Measurements from ENCODE around the gene NDRG2.

Gene NDRG2

GRCh38 chr14:21039585-21040369 is 14.9 kb upstream of the NDRG2 start:
- Histone ChIP-seq H3K9me3 (ENCODE audit: control insufficient read depth, low read length) (no peaks in the 10 kb centered on the region), H3K9ac (ENCODE audit: low read length) (peak overlapping the region; percentile 40), H3K4me1 (ENCODE audit: control insufficient read depth, insufficient read depth, low read length) (peaks cover 24% of the 10 kb centered on the region), H3K4me3 (ENCODE audit: low read length) (no peak overlapping the region), H3K36me3 (ENCODE audit: control insufficient read depth, insufficient read depth, low read length) (no peaks in the 10 kb centered on the region), H3K27me3 (ENCODE audit: control insufficient read depth, insufficient read depth, low read length) (no peaks in the 10 kb centered on the region)

GRCh38 chr14:21038441-21039422 is 13.9 kb upstream of the NDRG2 start:
- Histone ChIP-seq H3K9me3 (ENCODE audit: control insufficient read depth, low read length) (no peaks in the 10 kb centered on the region), H3K36me3 (ENCODE audit: control insufficient read depth, insufficient read depth, low read length) (no peaks in the 10 kb centered on the region), H3K4me3 (ENCODE audit: low read length) (no peak overlapping the region), H3K9ac (ENCODE audit: low read length) (peak overlapping the region; percentile 40), H3K4me1 (ENCODE audit: control insufficient read depth, insufficient read depth, low read length) (peaks cover 24% of the 10 kb centered on the region), H3K27me3 (ENCODE audit: control insufficient read depth, insufficient read depth, low read length) (no peaks in the 10 kb centered on the region)

- no peak overlapping the region for H3K4me3 ChIP-seq (ENCODE audit: low read length)
- no peaks in the 10 kb centered on the region for H3K9me3 ChIP-seq (ENCODE audit: control insufficient read depth, low read length)
- H3K36me3 ChIP-seq (ENCODE audit: control insufficient read depth, insufficient read depth, low read length), result no peaks in the 10 kb centered on the region
- no peaks in the 10 kb centered on the region for H3K27me3 ChIP-seq (ENCODE audit: control insufficient read depth, insufficient read depth, low read length)
- peaks cover 17% of the 10 kb centered on the region for H3K4me1 ChIP-seq (ENCODE audit: control insufficient read depth, insufficient read depth, low read length)
- H3K9ac ChIP-seq (ENCODE audit: low read length), result no peak overlapping the region
Measured at GRCh38 chr14:21037156-21037555, 12.3 kb upstream of the NDRG2 start.

DNA sequence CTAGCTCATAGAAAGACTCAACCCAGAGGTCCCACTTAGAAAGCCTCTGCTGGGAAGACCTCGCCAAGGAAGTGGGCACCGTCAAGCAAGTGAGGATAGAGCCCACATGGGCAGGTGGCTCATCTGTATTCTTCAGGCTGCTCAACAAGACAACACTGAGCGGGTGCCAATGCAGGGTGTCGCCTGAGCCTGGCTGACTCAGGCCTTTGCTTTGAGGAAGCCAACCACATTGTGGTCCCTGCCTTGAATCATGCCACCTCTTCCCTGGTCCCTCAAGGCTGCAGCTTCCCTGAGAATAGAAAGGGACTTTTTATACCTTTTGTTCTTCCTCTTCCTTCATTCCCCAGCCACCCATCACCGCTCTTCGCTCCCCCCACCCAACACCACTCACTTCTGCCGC is 11.9 kb upstream of the NDRG2 start:
- H3K4me3 ChIP-seq (ENCODE audit: low read length), result no peak overlapping the region
- H3K36me3 ChIP-seq (ENCODE audit: control insufficient read depth, insufficient read depth, low read length), result no peaks in the 10 kb centered on the region
- H3K9ac ChIP-seq (ENCODE audit: low read length), result no peak overlapping the region
- peaks cover 17% of the 10 kb centered on the region for H3K4me1 ChIP-seq (ENCODE audit: control insufficient read depth, insufficient read depth, low read length)
- no peaks in the 10 kb centered on the region for H3K9me3 ChIP-seq (ENCODE audit: control insufficient read depth, low read length)
- H3K27me3 ChIP-seq (ENCODE audit: control insufficient read depth, insufficient read depth, low read length), result no peaks in the 10 kb centered on the region

- no peaks in the 10 kb centered on the region for H3K9me3 ChIP-seq (ENCODE audit: control insufficient read depth, low read length)
- H3K4me3 ChIP-seq (ENCODE audit: low read length), result no peak within 1 kb of the TSS
- H3K36me3 ChIP-seq (ENCODE audit: control insufficient read depth, insufficient read depth, low read length), result no peaks in the 10 kb centered on the region
- H3K27me3 ChIP-seq (ENCODE audit: control insufficient read depth, insufficient read depth, low read length), result no peaks in the 10 kb centered on the region
- peaks cover 15% of the 10 kb centered on the region for H3K4me1 ChIP-seq (ENCODE audit: control insufficient read depth, insufficient read depth, low read length)
- H3K9ac ChIP-seq (ENCODE audit: low read length), result no peak within 1 kb of the TSS
Measured at GRCh38 chr14:21034707-21035106, 9.8 kb upstream of the NDRG2 start, which contains the start of gene RNASE13. TSS of gene RNASE13 (minus strand) at chr14:21034807. CDS start at chr14:21034288, 519 bp downstream.

DNA sequence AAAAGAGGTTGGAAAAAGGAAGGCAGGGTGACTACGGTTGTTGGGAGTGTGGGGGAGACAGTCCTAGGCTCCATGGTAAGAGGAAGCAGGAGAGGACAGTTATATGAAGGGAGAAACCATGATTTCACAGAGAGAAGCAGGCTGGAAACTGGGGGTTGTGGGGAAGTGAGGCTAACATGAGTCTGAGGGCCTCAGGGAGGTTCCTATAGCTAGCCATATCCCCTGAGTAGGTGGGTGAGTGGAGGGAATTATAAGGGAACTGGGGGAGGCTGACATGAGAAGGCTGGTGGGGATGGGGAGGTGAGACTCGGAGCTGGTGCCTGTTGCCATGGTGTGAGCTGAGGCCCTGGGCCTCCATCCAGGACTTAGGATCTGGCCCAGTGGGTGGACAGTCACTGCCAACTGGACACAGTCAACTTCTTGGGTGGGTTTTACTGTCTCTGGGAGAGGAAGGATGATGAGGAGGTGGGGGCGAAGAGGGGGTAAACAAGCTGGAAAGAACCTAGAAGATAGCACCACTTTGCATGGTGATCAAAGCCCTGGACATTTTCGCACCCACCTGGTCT is 8.4 kb upstream of the NDRG2 start:
- Histone ChIP-seq H3K4me3 (ENCODE audit: low read length) (no peak overlapping the region), H3K27me3 (ENCODE audit: control insufficient read depth, insufficient read depth, low read length) (no peaks in the 10 kb centered on the region), H3K9ac (ENCODE audit: low read length) (no peak overlapping the region), H3K9me3 (ENCODE audit: control insufficient read depth, low read length) (no peaks in the 10 kb centered on the region), H3K4me1 (ENCODE audit: control insufficient read depth, insufficient read depth, low read length) (peaks cover under 1% of the 10 kb centered on the region), H3K36me3 (ENCODE audit: control insufficient read depth, insufficient read depth, low read length) (no peaks in the 10 kb centered on the region)

DNA sequence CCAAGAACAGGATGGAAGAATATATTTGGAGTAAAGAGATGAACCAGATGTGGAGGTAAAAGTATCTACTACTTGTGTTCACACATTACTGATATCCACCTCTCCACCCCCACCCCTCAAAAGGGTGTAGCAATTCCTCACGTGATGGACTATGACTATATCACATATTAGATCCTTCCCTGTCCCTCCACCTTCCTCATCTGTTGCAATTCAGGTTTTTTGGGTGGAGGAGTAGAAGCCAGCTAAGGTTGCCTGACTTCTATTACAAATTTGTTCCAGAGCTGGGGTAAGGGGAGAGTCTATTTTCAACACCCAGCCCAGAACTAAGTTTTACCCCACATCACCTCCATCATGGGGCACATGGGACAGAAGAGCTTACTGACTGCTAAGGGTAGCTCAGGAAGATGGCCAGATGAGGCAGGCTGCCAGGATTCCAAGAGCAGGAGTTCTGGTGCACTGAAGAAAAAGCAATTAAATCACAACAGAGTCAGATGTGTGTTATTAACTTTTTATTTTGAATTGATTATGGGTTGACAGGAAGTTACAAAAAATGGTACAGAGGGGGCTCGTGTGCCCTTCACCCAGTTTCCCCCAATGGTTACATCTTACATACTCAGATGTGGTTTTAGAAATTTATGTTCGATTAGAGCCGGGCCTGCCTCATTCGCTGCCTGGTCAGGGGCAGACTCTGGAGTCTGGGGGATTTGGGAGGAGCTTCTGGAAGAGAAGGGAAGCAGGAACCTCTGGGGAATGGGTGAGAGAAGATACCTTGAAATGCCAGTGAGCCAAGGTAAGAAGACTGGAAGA is 7.7 kb upstream of the NDRG2 start:
- Histone ChIP-seq H3K4me3 (ENCODE audit: low read length) (no peak overlapping the region), H3K4me1 (ENCODE audit: control insufficient read depth, insufficient read depth, low read length) (no peaks in the 10 kb centered on the region), H3K36me3 (ENCODE audit: control insufficient read depth, insufficient read depth, low read length) (no peaks in the 10 kb centered on the region), H3K27me3 (ENCODE audit: control insufficient read depth, insufficient read depth, low read length) (no peaks in the 10 kb centered on the region), H3K9me3 (ENCODE audit: control insufficient read depth, low read length) (no peaks in the 10 kb centered on the region), H3K9ac (ENCODE audit: low read length) (no peak overlapping the region)

DNA sequence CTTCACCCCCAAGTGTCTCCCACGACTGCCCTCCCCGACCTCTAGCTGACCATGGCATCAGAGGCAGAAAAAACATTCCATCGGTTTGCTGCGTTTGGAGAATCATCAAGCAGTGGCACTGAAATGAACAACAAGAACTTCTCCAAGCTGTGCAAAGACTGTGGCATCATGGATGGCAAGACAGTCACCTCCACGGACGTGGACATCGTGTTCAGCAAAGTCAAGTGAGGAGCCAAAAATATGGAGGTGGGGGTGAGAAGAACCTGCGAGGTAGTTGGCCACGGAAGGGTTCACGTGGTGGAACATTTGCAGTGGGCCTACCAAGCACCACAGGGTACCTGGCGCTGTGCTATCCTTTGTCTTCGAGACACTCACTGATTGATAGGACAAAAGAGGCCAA is 5.7 kb upstream of the NDRG2 start:
- H3K4me3 ChIP-seq (ENCODE audit: low read length), result no peak overlapping the region
- H3K9ac ChIP-seq (ENCODE audit: low read length), result no peak overlapping the region
- no peaks in the 10 kb centered on the region for H3K4me1 ChIP-seq (ENCODE audit: control insufficient read depth, insufficient read depth, low read length)
- H3K36me3 ChIP-seq (ENCODE audit: control insufficient read depth, insufficient read depth, low read length), result no peaks in the 10 kb centered on the region
- no peaks in the 10 kb centered on the region for H3K27me3 ChIP-seq (ENCODE audit: control insufficient read depth, insufficient read depth, low read length)
- H3K9me3 ChIP-seq (ENCODE audit: control insufficient read depth, low read length), result no peaks in the 10 kb centered on the region

DNA sequence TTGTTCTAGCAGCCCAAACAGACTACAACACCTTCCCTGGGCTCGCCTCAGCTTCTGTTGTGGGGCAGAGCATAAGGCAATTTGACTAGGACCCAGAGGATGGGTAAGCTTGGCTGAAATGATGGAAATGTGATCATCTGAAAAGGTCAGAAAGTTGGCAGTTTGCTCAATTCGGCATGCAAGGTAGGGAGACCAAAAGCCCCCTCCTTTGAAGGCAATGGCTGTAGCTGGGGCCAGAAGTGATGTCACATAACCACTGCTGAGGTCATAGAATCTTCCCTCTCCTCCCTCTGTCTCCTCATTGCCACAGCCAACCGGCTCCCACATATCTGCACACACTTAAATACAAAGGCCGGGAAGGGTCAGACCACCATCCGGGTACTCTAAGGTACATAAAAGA is 5.1 kb upstream of the NDRG2 start, which contains the start of gene TPPP2:
TSS of gene TPPP2 (plus strand) at position 301 of the 400 bp plus-strand sequence. CDS start 365 bp downstream, outside the sequence.
- H3K27me3 ChIP-seq (ENCODE audit: control insufficient read depth, insufficient read depth, low read length), result no peaks in the 10 kb centered on the region
- H3K9ac ChIP-seq (ENCODE audit: low read length), result no peak within 1 kb of the TSS
- no peaks in the 10 kb centered on the region for H3K36me3 ChIP-seq (ENCODE audit: control insufficient read depth, insufficient read depth, low read length)
- H3K4me1 ChIP-seq (ENCODE audit: control insufficient read depth, insufficient read depth, low read length), result no peaks in the 10 kb centered on the region
- no peaks in the 10 kb centered on the region for H3K9me3 ChIP-seq (ENCODE audit: control insufficient read depth, low read length)
- no peak within 1 kb of the TSS for H3K4me3 ChIP-seq (ENCODE audit: low read length)

- peaks cover 16% of the 10 kb centered on the region for H3K4me1 ChIP-seq (ENCODE audit: control insufficient read depth, insufficient read depth, low read length)
- no peaks in the 10 kb centered on the region for H3K27me3 ChIP-seq (ENCODE audit: control insufficient read depth, insufficient read depth, low read length)
- no peak overlapping the region for H3K4me3 ChIP-seq (ENCODE audit: low read length)
- H3K9me3 ChIP-seq (ENCODE audit: control insufficient read depth, low read length), result no peaks in the 10 kb centered on the region
- H3K9ac ChIP-seq (ENCODE audit: low read length), result no peak overlapping the region
- H3K36me3 ChIP-seq (ENCODE audit: control insufficient read depth, insufficient read depth, low read length), result no peaks in the 10 kb centered on the region
Measured at GRCh38 chr14:21026988-21027315, 2.1 kb upstream of the NDRG2 start.

GRCh38 chr14:21026274-21026987 is 1.6 kb upstream of the NDRG2 start:
- H3K4me3 ChIP-seq (ENCODE audit: low read length), result no peak overlapping the region
- H3K27me3 ChIP-seq (ENCODE audit: control insufficient read depth, insufficient read depth, low read length), result no peaks in the 10 kb centered on the region
- no peaks in the 10 kb centered on the region for H3K36me3 ChIP-seq (ENCODE audit: control insufficient read depth, insufficient read depth, low read length)
- peaks cover 16% of the 10 kb centered on the region for H3K4me1 ChIP-seq (ENCODE audit: control insufficient read depth, insufficient read depth, low read length)
- no peaks in the 10 kb centered on the region for H3K9me3 ChIP-seq (ENCODE audit: control insufficient read depth, low read length)
- H3K9ac ChIP-seq (ENCODE audit: low read length), result no peak overlapping the region
